Thyroid gland (tissue), 4 donors: ENCODE data around the gene TMEM117. TPM values are rescaled to one million over a fixed set of nuclear protein-coding genes. Genes with fewer than 3 reads are reported as not detected.
"Not testable (repeated sequence)": the region's sequence is repeated elsewhere in the genome, so short reads cannot be mapped to it uniquely, and the experiment has no call there.

Experiments used
- DNase-seq, 2 donors: peaks; one replicate each; pipeline ENCODE4 v3.0.0-alpha.2; 2019
- H3K27ac ChIP-seq, 3 donors: fragments of 200-600 bp; sonication (generic); 1 replicate in 2 of 3; 2 replicates in 1 of 3; pipeline ENCODE4 v1.5.1; 2016 to 2019; ENCODE audit warnings: mild to moderate bottlenecking in 1 of 3, moderate library complexity in 1 of 3
- H3K27me3 ChIP-seq: fragments of 200-600 bp; sonication (generic); one replicate; pipeline ENCODE4 v1.5.1; 2019
- H3K36me3 ChIP-seq, 2 donors: fragments of 200-600 bp; sonication (generic); one replicate each; pipeline ENCODE4 v1.5.1; 2016 to 2019
- H3K4me1 ChIP-seq, 2 donors: fragments of 200-600 bp; sonication (generic); one replicate each; pipeline ENCODE4 v1.5.1; 2017 to 2019
- H3K4me3 ChIP-seq, 3 donors: fragments of 200-600 bp; sonication (generic); replicated peaks in 1 of 3; 1 replicate in 2 of 3; 2 replicates in 1 of 3; pipeline ENCODE4 v1.5.1; 2016; ENCODE audit warnings: mild to moderate bottlenecking in 1 of 3
- H3K9me3 ChIP-seq: fragments of 200-600 bp; sonication (generic); one replicate; pipeline ENCODE4 v1.5.1; 2017
- CTCF ChIP-seq, 6 experiments: fragments of 200-600 bp in 3 of 6; fragments of 450-650 bp in 3 of 6; sonication (generic) in 3 of 6; IDR thresholded peaks; one replicate each; pipeline ENCODE4 v1.5.1; 2016 to 2019; ENCODE audit warnings: antibody characterized with exemption in 6 of 6, mild to moderate bottlenecking in 2 of 6, inconsistent platforms in 1 of 6, moderate library complexity in 1 of 6
- POLR2A ChIP-seq, 2 donors: fragments of 450-650 bp; IDR thresholded peaks; one replicate each; pipeline ENCODE4 v1.6.1; 2017; ENCODE audit warnings: antibody characterized with exemption in 2 of 2, mild to moderate bottlenecking in 2 of 2, moderate library complexity in 1 of 2
- WGBS, 2 donors: methylation state at CpG; one replicate each; pipeline ENCODE4 v1.1.5; 2017; 5-methylcytosine and 5-hydroxymethylcytosine counted together
- intact Hi-C: fragments of 100-400 bp; cut with DNase I; formaldehyde crosslinking; loops from one replicate; pipeline ENCODE4 v1.15.1; 2023
- total RNA-seq, 4 donors: library from RNA; depleted of rRNA; stranded (reverse); fragments of >200 nt; gene quantifications; one replicate each; pipeline ENCODE4 v1.2.3, GENCODE V29; 2016

Gene TMEM117
- total RNA-seq, 4 donors from 2014 or later, result 18.9 to 32.4 (median 24.7) TPM

GRCh38 chr12:44031472-44032185 lies 195.7 kb downstream of the TMEM117 start:
- TF ChIP-seq CTCF (IDR thresholded peaks at IDR 0.05) (no peak), POLR2A (IDR thresholded peaks at IDR 0.05) (no peak)
- no peak for DNase-seq
- no peaks in the 10 kb centered on the region for H3K4me1 ChIP-seq
- no peak overlapping the region for H3K27ac ChIP-seq
- H3K4me3 ChIP-seq, result no peak overlapping the region
- no peaks in the 10 kb centered on the region for H3K27me3 ChIP-seq
- intact Hi-C loops, result no loop called here
- H3K9me3 ChIP-seq, result no peaks in the 10 kb centered on the region
- 67 to 100% methylated on average over 1 of the region's 1 CpG for WGBS, 2 donors
- no peaks in the 10 kb centered on the region for H3K36me3 ChIP-seq

- H3K27me3 ChIP-seq, result no peaks in the 10 kb centered on the region
- no peaks in the 10 kb centered on the region for H3K36me3 ChIP-seq
- 94 to 95% methylated on average over 5 of the region's 5 CpGs for WGBS, 2 donors
- no peak overlapping the region for H3K27ac ChIP-seq
- no peak overlapping the region for H3K4me3 ChIP-seq
- no peaks in the 10 kb centered on the region for H3K4me1 ChIP-seq
- intact Hi-C loops, result no loop called here
- TF ChIP-seq POLR2A (IDR thresholded peaks at IDR 0.05) (no peak), CTCF (IDR thresholded peaks at IDR 0.05) (no peak)
- DNase-seq, result no peak
- H3K9me3 ChIP-seq, result no peaks in the 10 kb centered on the region
Observed at GRCh38 chr12:44034906-44035305, 199.0 kb downstream of the TMEM117 start.

- no peak overlapping the region for H3K4me3 ChIP-seq
- no peaks in the 10 kb centered on the region for H3K9me3 ChIP-seq
- no peaks in the 10 kb centered on the region for H3K36me3 ChIP-seq
- no peaks in the 10 kb centered on the region for H3K27me3 ChIP-seq
- no peaks in the 10 kb centered on the region for H3K4me1 ChIP-seq
- intact Hi-C loops, result no loop called here
- 94 to 97% methylated on average over 3 to 5 of the region's 7 CpGs for WGBS, 2 donors
- no peak for TF ChIP-seq POLR2A (IDR thresholded peaks at IDR 0.05)
- no peak for TF ChIP-seq CTCF (IDR thresholded peaks at IDR 0.05)
- no peak overlapping the region for H3K27ac ChIP-seq
- no peak for DNase-seq
Observed at GRCh38 chr12:44036875-44037443, 201.1 kb downstream of the TMEM117 start.

- Histone ChIP-seq H3K4me1 (no peaks in the 10 kb centered on the region), H3K9me3 (no peaks in the 10 kb centered on the region), H3K27ac (no peak overlapping the region), H3K4me3 (no peak overlapping the region), H3K36me3 (no peaks in the 10 kb centered on the region), H3K27me3 (no peaks in the 10 kb centered on the region)
- no peak for TF ChIP-seq CTCF (IDR thresholded peaks at IDR 0.05)
- no peak for DNase-seq
- 82 to 95% methylated on average over 5 of the region's 5 CpGs for WGBS, 2 donors
- intact Hi-C loops, result no loop called here
Observed at GRCh38 chr12:44038411-44038810, 202.5 kb downstream of the TMEM117 start.

- intact Hi-C loops, H3K4me1 ChIP-seq, H3K27ac ChIP-seq, DNase-seq, H3K27me3 ChIP-seq, H3K9me3 ChIP-seq, H3K4me3 ChIP-seq, H3K36me3 ChIP-seq: not testable (repeated sequence)
- WGBS, 2 donors, result 89 to 98% methylated on average over 2 of the region's 2 CpGs
Observed at GRCh38 chr12:44044491-44044890, 208.6 kb downstream of the TMEM117 start.
